CD4-positive, alpha-beta T cell treated with Interleukin-15 for 4 hours (primary cell): ENCODE measurements around the gene ETS2.

Experiments
- DNase-seq: peaks from one replicate; pipeline ENCODE4 v3.0.0-alpha.2; 2020; ENCODE audit warnings: low spot score

The ETS2 gene

GRCh38 chr21:38780879-38781278, 24.9 kb upstream of the ETS2 start:
- no peak for DNase-seq

- no peak for DNase-seq
Measured at GRCh38 chr21:38784458-38785266, 21.1 kb upstream of the ETS2 start.

DNA sequence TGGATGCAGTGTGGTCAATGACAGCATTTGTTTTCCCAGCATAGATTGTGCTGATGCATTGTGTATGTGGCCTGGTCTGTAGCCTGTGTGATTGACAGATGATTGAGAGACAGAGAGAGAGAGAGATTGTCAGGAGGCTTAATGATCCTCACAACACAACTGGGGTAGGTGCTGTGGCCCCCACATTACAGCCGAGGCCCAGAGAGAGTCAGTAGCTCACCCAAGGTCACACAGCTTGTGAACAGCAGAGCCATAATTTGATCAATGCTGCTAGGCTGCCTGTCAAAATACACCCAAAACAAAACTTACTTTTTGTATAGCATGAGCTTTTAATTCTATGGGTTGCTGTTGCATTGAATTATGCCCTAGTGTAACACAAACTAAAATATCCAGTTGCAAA, 20.2 kb upstream of the ETS2 start:
- no peak for DNase-seq

GRCh38 chr21:38787016-38787415, 18.7 kb upstream of the ETS2 start:
- DNase-seq: no peak

DNA sequence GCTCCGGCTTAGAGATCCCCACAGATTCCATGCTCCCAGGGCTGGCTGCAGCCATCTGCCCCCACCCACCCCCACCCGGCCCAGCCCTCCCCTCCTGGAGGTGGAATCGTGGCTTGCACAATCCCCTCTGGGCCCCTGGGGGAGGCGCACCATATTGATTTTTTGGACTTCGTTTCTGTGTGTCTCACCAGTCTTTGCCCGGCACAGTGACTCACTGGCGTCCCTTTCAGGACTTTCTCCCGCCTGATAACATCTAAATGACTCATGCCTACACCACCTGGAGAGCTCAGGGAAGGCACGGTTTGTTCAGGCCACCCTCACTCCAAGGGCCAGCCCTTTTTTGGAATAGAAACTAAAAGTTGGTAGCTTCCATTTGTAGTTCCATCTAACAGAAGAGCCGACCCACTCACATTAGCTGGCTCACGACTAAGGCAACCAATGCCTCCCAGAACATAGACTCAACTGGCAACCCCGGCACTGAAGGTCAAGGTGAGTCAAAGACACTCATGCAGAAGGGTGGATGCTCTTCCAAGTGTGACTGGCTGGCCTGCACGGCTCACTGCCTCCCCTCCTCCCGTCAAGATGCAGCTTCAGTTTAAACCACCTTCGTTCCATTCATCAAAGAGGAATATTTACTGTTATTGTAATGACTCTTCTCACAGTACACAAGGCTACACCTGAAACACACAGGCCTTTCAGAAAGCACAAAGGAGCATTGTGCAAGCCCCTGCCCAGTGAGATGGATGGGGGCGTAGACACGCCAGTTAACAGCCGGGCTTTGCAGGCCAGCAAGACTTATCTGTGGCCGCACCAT, 18.1 kb upstream of the ETS2 start:
- no peak for DNase-seq

DNA sequence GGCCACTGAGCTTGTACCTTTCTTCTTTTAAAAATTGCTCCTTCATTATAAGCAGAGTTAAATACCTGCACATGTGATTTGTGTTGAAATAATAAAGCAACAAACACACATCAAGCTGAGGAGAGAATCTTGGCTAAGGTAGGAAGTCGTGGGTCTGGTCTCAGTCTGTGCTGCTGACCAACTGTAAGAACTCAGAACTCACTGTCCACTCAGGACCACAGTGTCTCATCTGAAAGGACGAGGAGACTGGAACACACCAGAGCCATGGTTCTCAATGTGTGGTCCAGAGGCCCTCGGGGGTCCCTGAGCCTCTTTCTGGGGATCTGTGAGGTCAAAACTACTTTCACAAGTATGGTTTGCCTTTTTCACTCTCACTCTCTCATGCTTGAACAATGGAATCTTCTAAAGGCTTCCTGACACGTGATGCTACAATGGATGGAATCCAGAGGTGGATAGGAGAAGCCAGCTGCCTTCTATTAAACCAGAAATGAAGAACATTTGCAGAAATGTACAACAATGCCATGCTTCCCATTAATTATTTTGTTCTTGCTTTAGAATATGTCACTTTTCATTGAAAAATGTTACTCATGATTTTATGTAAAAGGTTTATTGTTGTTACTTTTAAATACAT, 17.3 kb upstream of the ETS2 start:
- no peak for DNase-seq

GRCh38 chr21:38789275-38789674, 16.5 kb upstream of the ETS2 start:
- DNase-seq: no peak

GRCh38 chr21:38790059-38790458, 15.7 kb upstream of the ETS2 start:
- no peak for DNase-seq

DNA sequence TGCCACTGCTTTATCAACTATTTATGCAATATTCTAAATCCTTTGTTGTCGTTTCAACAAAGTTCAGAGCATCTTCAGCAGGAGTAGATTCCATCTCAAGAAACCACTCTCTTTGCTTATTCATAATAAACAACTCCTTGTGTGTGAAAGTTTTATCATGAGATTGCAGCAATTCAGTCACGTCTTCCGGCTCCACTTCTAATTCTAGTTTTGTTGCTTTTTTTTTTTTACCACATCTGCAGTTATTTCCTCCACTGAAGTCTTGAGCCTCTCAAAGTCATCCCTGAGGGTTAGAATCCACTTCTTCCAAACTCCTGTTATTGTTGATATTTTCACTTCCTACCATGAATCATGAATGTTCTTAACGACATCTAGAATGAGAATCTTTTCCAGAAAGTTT, 14.8 kb upstream of the ETS2 start:
- DNase-seq: no peak

- no peak for DNase-seq
Measured at GRCh38 chr21:38792676-38793459, 12.9 kb upstream of the ETS2 start.

- no peak for DNase-seq
Measured at GRCh38 chr21:38793926-38794713, 11.6 kb upstream of the ETS2 start.

DNA sequence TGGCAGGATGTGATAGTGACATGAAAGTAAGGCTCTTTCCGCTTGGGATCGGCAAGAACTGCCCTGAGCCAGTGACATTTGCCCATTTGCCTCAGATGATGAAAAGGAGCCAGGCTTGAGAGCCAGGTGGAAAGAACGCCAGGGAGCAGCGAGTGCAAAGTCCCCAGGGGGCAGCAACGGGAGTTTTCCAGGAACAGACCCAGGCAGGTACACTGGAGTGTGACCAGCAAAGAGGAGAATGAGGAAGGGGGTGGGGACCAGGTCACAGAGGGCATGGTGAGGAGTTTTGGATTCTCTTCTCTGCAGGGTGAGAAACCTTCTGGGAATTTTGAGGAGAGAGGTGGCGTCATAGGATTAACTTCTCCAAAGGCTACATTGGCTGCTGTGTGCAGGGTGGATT, 10.8 kb upstream of the ETS2 start:
- no peak for DNase-seq

DNA sequence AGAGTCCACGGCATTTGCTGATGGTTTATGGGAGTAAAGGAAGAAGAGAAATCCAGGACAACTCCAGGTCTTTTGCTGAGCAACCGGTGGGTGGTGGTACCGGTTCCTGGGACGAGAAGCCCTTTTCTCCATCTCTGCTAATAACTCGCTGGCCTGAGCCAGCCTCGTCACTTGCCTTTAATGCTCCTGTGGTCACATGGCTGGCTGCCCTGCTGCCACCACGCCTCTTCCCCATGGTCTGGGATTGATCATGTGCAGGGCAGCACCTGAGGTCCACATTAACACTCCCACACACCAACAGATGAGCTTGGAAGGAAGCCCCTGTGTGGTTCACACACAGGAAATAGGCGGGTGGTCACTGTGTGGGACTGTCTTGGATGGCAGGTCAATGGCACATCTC, 10.3 kb upstream of the ETS2 start:
- DNase-seq: no peak

GRCh38 chr21:38796424-38796823, 9.3 kb upstream of the ETS2 start:
- DNase-seq: no peak

DNA sequence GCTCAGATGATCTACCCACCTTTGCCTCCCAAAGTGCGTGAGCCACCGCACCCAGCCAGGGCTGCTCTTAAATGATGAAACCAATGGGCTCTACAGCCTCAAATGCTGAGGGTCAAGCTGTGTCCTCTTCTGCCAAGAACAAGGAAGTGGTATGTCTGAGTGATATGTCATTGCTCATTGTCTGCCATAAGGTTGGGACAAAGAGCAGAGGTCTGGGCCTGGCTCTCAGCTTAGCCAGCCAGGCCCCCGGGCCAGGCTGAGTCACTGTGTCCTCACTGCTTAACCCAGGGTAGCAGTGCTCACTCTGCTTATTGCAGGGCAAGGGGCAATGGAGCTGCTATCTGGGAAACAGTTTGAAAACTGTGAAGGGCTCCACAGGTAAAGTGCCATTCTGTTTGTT, 8.3 kb upstream of the ETS2 start:
- no peak for DNase-seq

DNA sequence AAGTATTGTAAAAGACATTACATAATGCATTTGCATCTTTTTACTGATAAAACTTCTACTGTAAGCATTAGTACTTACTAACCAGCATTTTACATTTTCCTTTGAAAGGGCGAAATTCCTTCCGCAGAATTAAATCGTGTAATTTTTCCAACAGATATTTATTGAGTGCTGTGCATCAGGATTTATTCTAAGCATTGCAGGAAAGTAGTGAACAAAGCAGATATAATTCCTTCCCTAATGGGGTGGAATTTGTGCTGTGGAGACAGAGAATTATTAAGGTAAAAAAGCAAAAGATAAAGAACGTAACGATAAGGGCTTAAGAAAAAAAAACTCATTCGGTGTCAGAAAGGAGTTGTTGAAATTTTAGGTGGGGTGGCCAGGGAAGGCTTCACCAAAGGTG, 7.6 kb upstream of the ETS2 start:
- DNase-seq: no peak

- DNase-seq: no peak
Measured at GRCh38 chr21:38798481-38798882, 7.2 kb upstream of the ETS2 start.

DNA sequence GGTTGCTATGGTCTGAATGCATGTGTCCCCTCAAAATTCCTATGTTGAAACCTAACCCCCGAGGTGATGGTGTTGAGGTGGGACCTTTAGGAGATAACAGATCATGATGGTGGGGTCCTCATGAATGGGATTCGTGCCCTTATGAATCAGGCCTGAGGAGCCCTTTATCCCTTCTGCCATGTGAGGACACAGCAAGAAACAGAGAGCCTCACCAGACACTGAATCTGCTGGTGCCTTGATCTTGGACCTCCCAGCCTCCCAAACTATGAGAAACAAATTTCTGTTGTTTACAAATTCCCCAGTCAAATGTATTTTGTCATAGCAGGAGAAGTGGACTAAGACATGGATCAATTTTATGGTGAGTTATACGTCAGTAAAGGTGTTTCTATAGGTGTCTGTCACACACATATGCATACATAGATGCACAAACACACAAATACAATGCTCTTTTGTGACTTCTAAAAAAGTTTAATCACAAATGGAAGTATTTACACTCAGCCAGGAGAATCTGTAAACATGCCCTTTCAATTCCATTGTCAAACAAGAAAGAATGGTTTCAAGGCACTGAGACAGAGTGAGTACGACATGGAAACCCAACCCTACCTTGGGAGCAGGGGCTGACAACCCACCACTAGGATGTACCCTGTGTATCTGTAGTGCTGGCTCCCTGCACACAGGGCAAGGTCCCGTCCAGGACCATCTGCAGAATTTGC, 5.5 kb upstream of the ETS2 start:
- DNase-seq: no peak

GRCh38 chr21:38800924-38801744, 4.6 kb upstream of the ETS2 start:
- DNase-seq: no peak
